OCI-LY7 (cell line): ENCODE results near the gene EVI5L.

ENCODE experiments used
- EZH2phosphoT487 ChIP-seq: fragments of 200-600 bp; sonication (generic); IDR thresholded peaks from 2 replicates; pipeline ENCODE4 v1.6.1; 2018; ENCODE audit warnings: low read depth, borderline replicate concordance, mild to moderate bottlenecking, mixed run types, antibody characterized with exemption, low read length, moderate library complexity, mixed read lengths
- TF ChIP-seq, protein P1 (sequence below): fragments of 200-600 bp; sonication (generic); conservative IDR thresholded peaks from 2 replicates; pipeline ENCODE4 v1.5.1; 2014; ENCODE audit warnings: mild to moderate bottlenecking, antibody characterized with exemption, low read length, moderate library complexity, mixed read lengths

- TF ChIP-seq, protein P1, sequence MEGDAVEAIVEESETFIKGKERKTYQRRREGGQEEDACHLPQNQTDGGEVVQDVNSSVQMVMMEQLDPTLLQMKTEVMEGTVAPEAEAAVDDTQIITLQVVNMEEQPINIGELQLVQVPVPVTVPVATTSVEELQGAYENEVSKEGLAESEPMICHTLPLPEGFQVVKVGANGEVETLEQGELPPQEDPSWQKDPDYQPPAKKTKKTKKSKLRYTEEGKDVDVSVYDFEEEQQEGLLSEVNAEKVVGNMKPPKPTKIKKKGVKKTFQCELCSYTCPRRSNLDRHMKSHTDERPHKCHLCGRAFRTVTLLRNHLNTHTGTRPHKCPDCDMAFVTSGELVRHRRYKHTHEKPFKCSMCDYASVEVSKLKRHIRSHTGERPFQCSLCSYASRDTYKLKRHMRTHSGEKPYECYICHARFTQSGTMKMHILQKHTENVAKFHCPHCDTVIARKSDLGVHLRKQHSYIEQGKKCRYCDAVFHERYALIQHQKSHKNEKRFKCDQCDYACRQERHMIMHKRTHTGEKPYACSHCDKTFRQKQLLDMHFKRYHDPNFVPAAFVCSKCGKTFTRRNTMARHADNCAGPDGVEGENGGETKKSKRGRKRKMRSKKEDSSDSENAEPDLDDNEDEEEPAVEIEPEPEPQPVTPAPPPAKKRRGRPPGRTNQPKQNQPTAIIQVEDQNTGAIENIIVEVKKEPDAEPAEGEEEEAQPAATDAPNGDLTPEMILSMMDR = no peak
- TF ChIP-seq EZH2phosphoT487 = no peak
Measured at GRCh38 chr19:7858109-7858770, 28.2 kb downstream of the EVI5L start.
